Suppressor macrophage treated with lipopolysaccharide for 1 hour (primary cell): ENCODE measurements around the gene PIGH.
"Not testable (repeated sequence)": the region's sequence is repeated elsewhere in the genome, so short reads cannot be mapped to it uniquely, and the experiment has no call there.

Source experiments
- DNase-seq, 3 donors: peaks; one replicate each; pipeline ENCODE4 v3.0.0-alpha.2; 2020 to 2022

Gene PIGH

GRCh38 chr14:67547224-67547780 is 52.8 kb downstream of the PIGH start:
- no peak for DNase-seq

GRCh38 chr14:67544590-67544989 is 55.5 kb downstream of the PIGH start:
- DNase-seq = no peak

- not testable (repeated sequence) for DNase-seq
Observed at GRCh38 chr14:67542620-67543019, 57.4 kb downstream of the PIGH start.

- no peak for DNase-seq
Observed at GRCh38 chr14:67541448-67542387, 58.4 kb downstream of the PIGH start.
